HepG2 (cell line): Measurements from ENCODE around the gene OSBPL3. TPM values are rescaled to one million over a fixed set of nuclear protein-coding genes. Genes with fewer than 3 reads are reported as not detected.

Experiments
- ATAC-seq: fragments of 200-7000 bp; cut with Tn5 transposase; 3 replicates; pipeline ENCODE4 v1.9.1; 2020; ENCODE audit warnings: mild to moderate bottlenecking, moderate library complexity
- BruUV-seq: library from RNA; stranded (reverse); fragments of 400-500 nt; replicated peaks from 2 replicates; lab custom pipeline; 2021; lab: Mats Ljungman, UMichigan
- CTCF ChIA-PET: fragments of 300-600 bp; formaldehyde crosslinking; extraction: SDS; loops from one replicate; lab custom pipeline; 2021; ENCODE audit warnings: low total read pairs, inconsistent platforms, low intra/inter-chr PET ratio; lab: Yijun Ruan, JAX
- POLR2A ChIA-PET: fragments of 350-600 bp; sonication (Branson Sonifier 250); formaldehyde crosslinking; loops from one replicate; lab custom pipeline; 2020; ENCODE audit warnings: antibody characterized with exemption, inconsistent platforms; lab: Yijun Ruan, JAX
- DNase-seq: peaks from one replicate; pipeline ENCODE4 v3.0.0-alpha.2; 2015; ENCODE audit warnings: low spot score
- FAIRE-seq: peaks from 3 replicates; lab custom pipeline; 2011; peaks lifted over from hg19 to GRCh38; lab: Jason Lieb, UNC
- H2AFZ ChIP-seq: one replicate; pipeline ENCODE4 v1.6.1; 2011; ENCODE audit warnings: low read length, inconsistent platforms
- H3K27ac ChIP-seq: fragments of 300-600 bp; 3 replicates; pipeline ENCODE4 v1.8.0; 2011; ENCODE audit warnings: mixed run types, mild to moderate bottlenecking, mixed read lengths, low read length, inconsistent platforms; ENCODE audit not compliant: insufficient read depth; ENCODE audit errors: extremely low read length
- H3K27me3 ChIP-seq, 2 experiments: fragments of 200-600 bp in 1 of 2; 2 replicates in 1 of 2; 3 replicates in 1 of 2; pipeline versions ENCODE4 v1.6.0 to v1.8.0; 2011; ENCODE audit warnings: low read length in 2 of 2, mild to moderate bottlenecking in 2 of 2, moderate library complexity in 2 of 2, inconsistent platforms in 1 of 2; ENCODE audit not compliant: insufficient read depth in 2 of 2, control insufficient read depth in 1 of 2
- H3K36me3 ChIP-seq, 2 experiments: fragments of 200-600 bp in 1 of 2; replicated peaks in 1 of 2; 2 replicates in 1 of 2; 3 replicates in 1 of 2; pipeline versions ENCODE4 v1.5.1 to v1.8.0; 2011; ENCODE audit warnings: low read length in 2 of 2, inconsistent platforms in 1 of 2; ENCODE audit not compliant: insufficient read depth in 2 of 2, control insufficient read depth in 1 of 2
- H3K4me1 ChIP-seq: 2 replicates; pipeline ENCODE4 v1.5.1; 2012; ENCODE audit warnings: low read length, inconsistent platforms; ENCODE audit not compliant: insufficient read depth
- H3K4me2 ChIP-seq: 2 replicates; pipeline ENCODE4 v1.6.0; 2011; ENCODE audit warnings: low read depth, low read length, inconsistent platforms
- H3K4me3 ChIP-seq, 3 experiments: fragments of 200-600 bp in 1 of 3; sonication (generic), shearing (Covaris generic) in 1 of 3; replicated peaks in 1 of 3; 2 replicates each; pipeline ENCODE4 v1.5.1; 2011 to 2016; ENCODE audit warnings: low read length in 3 of 3, inconsistent platforms in 2 of 3, low read depth in 2 of 3, mild to moderate bottlenecking in 2 of 3, control low read depth in 1 of 3, mixed read lengths in 1 of 3; ENCODE audit not compliant: insufficient read depth in 1 of 3
- H3K79me2 ChIP-seq: one replicate; pipeline ENCODE4 v1.6.1; 2011; ENCODE audit warnings: low read length, inconsistent platforms; ENCODE audit not compliant: insufficient read depth
- H3K9ac ChIP-seq: 2 replicates; pipeline ENCODE4 v1.6.0; 2011; ENCODE audit warnings: mild to moderate bottlenecking, low read depth, low read length, inconsistent platforms; ENCODE audit not compliant: insufficient read depth
- H3K9me3 ChIP-seq: 2 replicates; pipeline ENCODE4 v1.5.1; 2012; ENCODE audit warnings: mild to moderate bottlenecking, low read length
- H4K20me1 ChIP-seq: 2 replicates; pipeline ENCODE4 v1.6.0; 2011; ENCODE audit warnings: inconsistent platforms, mild to moderate bottlenecking, low read length, moderate library complexity; ENCODE audit not compliant: insufficient read depth
- ARID2 ChIP-seq: sonication (generic); formaldehyde crosslinking; IDR thresholded peaks from 2 replicates; pipeline ENCODE4 v1.8.1; 2022; ENCODE audit warnings: mild to moderate bottlenecking, missing genetic modification reagents, borderline replicate concordance
- BHLHE40 ChIP-seq: IDR thresholded peaks from 2 replicates; pipeline ENCODE4 v1.6.1; 2011; ENCODE audit warnings: low read length, improper control_type of control experiment
- EP300 ChIP-seq, 3 experiments: sonication (generic) in 1 of 3; formaldehyde crosslinking in 1 of 3; IDR thresholded peaks; 2 replicates each; pipeline versions ENCODE4 v1.5.1 to v1.6.1; 2011 to 2020; ENCODE audit warnings: low read depth in 2 of 3, low read length in 2 of 3, borderline replicate concordance in 1 of 3, improper control_type of control experiment in 1 of 3, mild to moderate bottlenecking in 1 of 3, missing genetic modification reagents in 1 of 3, moderate library complexity in 1 of 3
- ESRRA ChIP-seq: sonication (generic); formaldehyde crosslinking; IDR thresholded peaks from 2 replicates; pipeline ENCODE4 v1.5.1; 2020; ENCODE audit warnings: mild to moderate bottlenecking, low read depth, missing genetic modification reagents
- KLF11 ChIP-seq: IDR thresholded peaks from 2 replicates; pipeline ENCODE4 v1.6.1; 2016; ENCODE audit warnings: missing compliant biosample characterization
- TRIM24 ChIP-seq: sonication (generic); formaldehyde crosslinking; IDR thresholded peaks from 2 replicates; pipeline ENCODE4 v1.8.0; 2022; ENCODE audit warnings: mild to moderate bottlenecking, missing genetic modification reagents
- ZNF879 ChIP-seq: sonication (generic); formaldehyde crosslinking; IDR thresholded peaks from 2 replicates; pipeline ENCODE4 v1.8.1; 2023; ENCODE audit warnings: missing genetic modification reagents
- WGBS: methylation state at CpG from one replicate; pipeline ENCODE4 v1.1.6; 2017; ENCODE audit warnings: low lambda C conversion rate; 5-methylcytosine and 5-hydroxymethylcytosine counted together
- in situ Hi-C: cut with HindIII; loops from 2 replicates; pipeline ENCODE4 v1.10.0; 2017; ENCODE audit warnings: low pct_unique_long_range_greater_than_20kb; ENCODE audit not compliant: extremely low pct_ligation_motif_present
- intact Hi-C: fragments of 100-400 bp; cut with micrococcal nuclease; formaldehyde crosslinking; loops from one replicate; pipeline ENCODE4 v1.10.0; 2022; ENCODE audit not compliant: unreplicated experiment
- polyA plus RNA-seq, 8 experiments: library from polyadenylated mRNA; depleted of rRNA in 3 of 8; stranded (reverse) in 7 of 8; unstranded in 1 of 8; fragments of >200 nt; fragmentation: Illumina TruSeq in 4 of 8; extraction: Trizol in 4 of 8; gene quantifications; 2 replicates each; pipeline versions ENCODE4 v1.2.1 to v1.2.3, GENCODE V29; 2011 to 2016; ENCODE audit warnings: low read depth in 4 of 8, missing spikeins in 1 of 8, mixed read lengths in 1 of 8; ENCODE audit not compliant: insufficient read depth in 1 of 8
- total RNA-seq, 5 experiments: library from RNA; depleted of rRNA; stranded (reverse); fragments of >200 nt; fragmentation: Illumina TruSeq; extraction: Trizol; gene quantifications; 2 replicates each; pipeline ENCODE4 v1.2.3, GENCODE V29; 2016; ENCODE audit warnings: low read depth in 1 of 5
- TF ChIP-seq, protein P1 (sequence below): sonication (generic); formaldehyde crosslinking; IDR thresholded peaks from 2 replicates; pipeline ENCODE4 v1.4.0; 2020; ENCODE audit warnings: missing genetic modification reagents
- TF ChIP-seq, protein P2 (sequence below): sonication (generic); formaldehyde crosslinking; IDR thresholded peaks from 2 replicates; pipeline ENCODE4 v1.4.0; 2020; ENCODE audit warnings: missing genetic modification reagents
- TF ChIP-seq, protein P3 (sequence below): sonication (generic); formaldehyde crosslinking; IDR thresholded peaks from 2 replicates; pipeline ENCODE4 v1.8.1; 2023; ENCODE audit warnings: mild to moderate bottlenecking, moderate library complexity, missing genetic modification reagents
- TF ChIP-seq, protein P4 (sequence below): sonication (generic); formaldehyde crosslinking; IDR thresholded peaks from 2 replicates; pipeline ENCODE4 v1.4.0; 2020; ENCODE audit warnings: missing genetic modification reagents, borderline replicate concordance
- TF ChIP-seq, protein P5 (sequence below): sonication (generic); formaldehyde crosslinking; IDR thresholded peaks from 2 replicates; pipeline ENCODE4 v1.8.1; 2023; ENCODE audit warnings: mild to moderate bottlenecking, missing genetic modification reagents

OSBPL3 gene
- total and polyA plus RNA-seq, 2 of the 13 experiments (the other 11 are each of a cell fraction or from before 2014, with no cell fraction given): 8.8 to 28.9 TPM

DNA sequence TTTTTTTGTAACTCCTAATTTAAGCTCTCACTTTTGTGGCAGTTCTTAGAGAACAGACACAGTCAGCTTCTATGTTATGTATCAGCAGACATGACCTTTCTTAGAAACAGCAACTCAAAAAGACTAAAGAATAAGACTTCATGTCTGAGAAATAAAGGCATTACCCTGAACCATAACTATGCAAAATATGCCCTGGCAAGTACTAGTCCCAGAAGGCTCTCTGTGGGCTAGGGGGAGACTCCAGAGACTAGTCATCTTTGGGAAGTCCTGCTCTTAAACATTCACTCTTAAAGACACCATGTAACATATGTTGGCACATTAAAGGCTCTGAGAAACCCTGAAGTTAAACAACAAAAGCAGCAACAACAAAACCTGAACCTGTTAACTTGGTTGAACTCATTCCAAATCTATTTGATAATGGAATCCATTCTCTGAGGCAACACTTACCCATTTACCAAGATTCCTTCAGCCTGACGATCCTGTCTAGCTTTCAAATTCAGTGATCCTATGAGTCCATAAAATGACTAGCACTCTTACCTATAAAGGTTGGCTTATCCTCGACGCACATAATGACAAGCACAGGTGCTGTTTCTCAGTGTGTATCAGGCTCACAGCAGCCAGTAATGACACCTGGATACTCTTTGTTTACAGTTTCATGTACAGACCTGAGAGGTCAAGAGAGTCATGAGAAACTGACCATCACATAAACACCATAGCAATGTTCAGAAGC is 62.3 kb downstream of the OSBPL3 start:
- no peaks in the 10 kb centered on the region for H3K27me3 ChIP-seq
- no peak overlapping the region for H2AFZ ChIP-seq
- no peak for FAIRE-seq
- no TSS peak for BruUV-seq
- H3K9me3 ChIP-seq: no peaks in the 10 kb centered on the region
- H3K36me3 ChIP-seq: no peaks in the 10 kb centered on the region
- H3K4me2 ChIP-seq: no peak overlapping the region
- H4K20me1 ChIP-seq: no peaks in the 10 kb centered on the region
- no peak overlapping the region for H3K4me3 ChIP-seq
- no peak for DNase-seq
- ATAC-seq: no peak
- 100% methylated on average over 3 of the region's 3 CpGs for WGBS
- H3K79me2 ChIP-seq: peaks cover 76% of the 10 kb centered on the region
- H3K4me1 ChIP-seq: peaks cover 22% of the 10 kb centered on the region
- ChIA-PET CTCF (no interaction called here), POLR2A (no interaction called here)
- H3K27ac ChIP-seq: no peak overlapping the region
- no peak overlapping the region for H3K9ac ChIP-seq
- intact Hi-C loops (no loop called here), in situ Hi-C loops (no loop called here)
- TF ChIP-seq BHLHE40 (no peak), TRIM24 (CRISPR knock-in tag) (no peak), ESRRA (CRISPR knock-in tag) (no peak), EP300 (IDR thresholded peaks at IDR 0.05; ENCODE audit: low read depth in 2 of 2, low read length in 2 of 2) (no peak), EP300 (CRISPR knock-in tag; IDR thresholded peaks at IDR 0.05; ENCODE audit: borderline replicate concordance) (no peak), KLF11 (CRISPR knock-in tag) (no peak), ARID2 (CRISPR knock-in tag) (no peak), ZNF879 (CRISPR knock-in tag) (no peak)
- TF ChIP-seq, protein P1, sequence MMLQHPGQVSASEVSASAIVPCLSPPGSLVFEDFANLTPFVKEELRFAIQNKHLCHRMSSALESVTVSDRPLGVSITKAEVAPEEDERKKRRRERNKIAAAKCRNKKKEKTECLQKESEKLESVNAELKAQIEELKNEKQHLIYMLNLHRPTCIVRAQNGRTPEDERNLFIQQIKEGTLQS: no peak
- TF ChIP-seq, protein P2, sequence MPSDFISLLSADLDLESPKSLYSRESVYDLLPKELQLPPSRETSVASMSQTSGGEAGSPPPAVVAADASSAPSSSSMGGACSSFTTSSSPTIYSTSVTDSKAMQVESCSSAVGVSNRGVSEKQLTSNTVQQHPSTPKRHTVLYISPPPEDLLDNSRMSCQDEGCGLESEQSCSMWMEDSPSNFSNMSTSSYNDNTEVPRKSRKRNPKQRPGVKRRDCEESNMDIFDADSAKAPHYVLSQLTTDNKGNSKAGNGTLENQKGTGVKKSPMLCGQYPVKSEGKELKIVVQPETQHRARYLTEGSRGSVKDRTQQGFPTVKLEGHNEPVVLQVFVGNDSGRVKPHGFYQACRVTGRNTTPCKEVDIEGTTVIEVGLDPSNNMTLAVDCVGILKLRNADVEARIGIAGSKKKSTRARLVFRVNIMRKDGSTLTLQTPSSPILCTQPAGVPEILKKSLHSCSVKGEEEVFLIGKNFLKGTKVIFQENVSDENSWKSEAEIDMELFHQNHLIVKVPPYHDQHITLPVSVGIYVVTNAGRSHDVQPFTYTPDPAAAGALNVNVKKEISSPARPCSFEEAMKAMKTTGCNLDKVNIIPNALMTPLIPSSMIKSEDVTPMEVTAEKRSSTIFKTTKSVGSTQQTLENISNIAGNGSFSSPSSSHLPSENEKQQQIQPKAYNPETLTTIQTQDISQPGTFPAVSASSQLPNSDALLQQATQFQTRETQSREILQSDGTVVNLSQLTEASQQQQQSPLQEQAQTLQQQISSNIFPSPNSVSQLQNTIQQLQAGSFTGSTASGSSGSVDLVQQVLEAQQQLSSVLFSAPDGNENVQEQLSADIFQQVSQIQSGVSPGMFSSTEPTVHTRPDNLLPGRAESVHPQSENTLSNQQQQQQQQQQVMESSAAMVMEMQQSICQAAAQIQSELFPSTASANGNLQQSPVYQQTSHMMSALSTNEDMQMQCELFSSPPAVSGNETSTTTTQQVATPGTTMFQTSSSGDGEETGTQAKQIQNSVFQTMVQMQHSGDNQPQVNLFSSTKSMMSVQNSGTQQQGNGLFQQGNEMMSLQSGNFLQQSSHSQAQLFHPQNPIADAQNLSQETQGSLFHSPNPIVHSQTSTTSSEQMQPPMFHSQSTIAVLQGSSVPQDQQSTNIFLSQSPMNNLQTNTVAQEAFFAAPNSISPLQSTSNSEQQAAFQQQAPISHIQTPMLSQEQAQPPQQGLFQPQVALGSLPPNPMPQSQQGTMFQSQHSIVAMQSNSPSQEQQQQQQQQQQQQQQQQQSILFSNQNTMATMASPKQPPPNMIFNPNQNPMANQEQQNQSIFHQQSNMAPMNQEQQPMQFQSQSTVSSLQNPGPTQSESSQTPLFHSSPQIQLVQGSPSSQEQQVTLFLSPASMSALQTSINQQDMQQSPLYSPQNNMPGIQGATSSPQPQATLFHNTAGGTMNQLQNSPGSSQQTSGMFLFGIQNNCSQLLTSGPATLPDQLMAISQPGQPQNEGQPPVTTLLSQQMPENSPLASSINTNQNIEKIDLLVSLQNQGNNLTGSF: no peak
- TF ChIP-seq, protein P3, sequence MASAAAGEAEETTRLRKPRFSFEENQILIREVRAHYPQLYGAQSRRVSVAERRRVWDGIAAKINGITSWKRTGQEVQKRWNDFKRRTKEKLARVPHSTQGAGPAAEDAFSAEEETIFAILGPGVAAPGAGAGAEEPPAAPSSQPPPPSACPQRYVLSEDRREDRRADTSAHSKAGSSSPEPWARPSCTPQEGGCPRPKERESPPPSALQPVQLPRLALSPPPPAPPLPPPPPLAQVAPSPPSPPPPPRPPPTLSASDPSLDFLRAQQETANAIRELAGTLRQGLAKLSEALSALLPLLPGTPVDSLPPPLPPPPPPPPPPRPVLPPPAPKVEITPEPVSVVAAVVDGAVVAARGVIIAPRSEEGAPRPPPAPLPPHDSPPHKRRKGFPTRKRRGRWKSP (CRISPR knock-in tag): no peak
- TF ChIP-seq, protein P4, sequence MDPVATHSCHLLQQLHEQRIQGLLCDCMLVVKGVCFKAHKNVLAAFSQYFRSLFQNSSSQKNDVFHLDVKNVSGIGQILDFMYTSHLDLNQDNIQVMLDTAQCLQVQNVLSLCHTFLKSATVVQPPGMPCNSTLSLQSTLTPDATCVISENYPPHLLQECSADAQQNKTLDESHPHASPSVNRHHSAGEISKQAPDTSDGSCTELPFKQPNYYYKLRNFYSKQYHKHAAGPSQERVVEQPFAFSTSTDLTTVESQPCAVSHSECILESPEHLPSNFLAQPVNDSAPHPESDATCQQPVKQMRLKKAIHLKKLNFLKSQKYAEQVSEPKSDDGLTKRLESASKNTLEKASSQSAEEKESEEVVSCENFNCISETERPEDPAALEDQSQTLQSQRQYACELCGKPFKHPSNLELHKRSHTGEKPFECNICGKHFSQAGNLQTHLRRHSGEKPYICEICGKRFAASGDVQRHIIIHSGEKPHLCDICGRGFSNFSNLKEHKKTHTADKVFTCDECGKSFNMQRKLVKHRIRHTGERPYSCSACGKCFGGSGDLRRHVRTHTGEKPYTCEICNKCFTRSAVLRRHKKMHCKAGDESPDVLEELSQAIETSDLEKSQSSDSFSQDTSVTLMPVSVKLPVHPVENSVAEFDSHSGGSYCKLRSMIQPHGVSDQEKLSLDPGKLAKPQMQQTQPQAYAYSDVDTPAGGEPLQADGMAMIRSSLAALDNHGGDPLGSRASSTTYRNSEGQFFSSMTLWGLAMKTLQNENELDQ (CRISPR knock-in tag): no peak
- TF ChIP-seq, protein P5, sequence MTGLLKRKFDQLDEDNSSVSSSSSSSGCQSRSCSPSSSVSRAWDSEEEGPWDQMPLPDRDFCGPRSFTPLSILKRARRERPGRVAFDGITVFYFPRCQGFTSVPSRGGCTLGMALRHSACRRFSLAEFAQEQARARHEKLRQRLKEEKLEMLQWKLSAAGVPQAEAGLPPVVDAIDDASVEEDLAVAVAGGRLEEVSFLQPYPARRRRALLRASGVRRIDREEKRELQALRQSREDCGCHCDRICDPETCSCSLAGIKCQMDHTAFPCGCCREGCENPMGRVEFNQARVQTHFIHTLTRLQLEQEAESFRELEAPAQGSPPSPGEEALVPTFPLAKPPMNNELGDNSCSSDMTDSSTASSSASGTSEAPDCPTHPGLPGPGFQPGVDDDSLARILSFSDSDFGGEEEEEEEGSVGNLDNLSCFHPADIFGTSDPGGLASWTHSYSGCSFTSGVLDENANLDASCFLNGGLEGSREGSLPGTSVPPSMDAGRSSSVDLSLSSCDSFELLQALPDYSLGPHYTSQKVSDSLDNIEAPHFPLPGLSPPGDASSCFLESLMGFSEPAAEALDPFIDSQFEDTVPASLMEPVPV (CRISPR knock-in tag): no peak
